Trophoblast cell (in vitro differentiated cells and primary cell): ENCODE measurements around the gene CADM1.

Experiments used
- DNase-seq, 2 donors: peaks; one replicate each; pipeline ENCODE4 v3.0.0-alpha.2; 2016
- H2AFZ ChIP-seq: 2 replicates; pipeline ENCODE4 v1.6.1; 2013; ENCODE audit warnings: low read length, moderate library complexity, mild to moderate bottlenecking; ENCODE audit not compliant: insufficient read depth, poor library complexity
- H2AK5ac ChIP-seq: 2 replicates; pipeline ENCODE4 v1.6.1; 2013; ENCODE audit warnings: mild to moderate bottlenecking, low read length
- H2BK120ac ChIP-seq: 2 replicates; pipeline ENCODE4 v1.6.1; 2013; ENCODE audit warnings: low read length, mild to moderate bottlenecking, moderate library complexity; ENCODE audit not compliant: insufficient read depth, poor library complexity
- H2BK12ac ChIP-seq: 2 replicates; pipeline ENCODE4 v1.6.1; 2013; ENCODE audit warnings: mild to moderate bottlenecking, low read length, moderate library complexity
- H2BK5ac ChIP-seq: 2 replicates; pipeline ENCODE4 v1.6.1; 2013; ENCODE audit warnings: low read length, low read depth, moderate library complexity, mild to moderate bottlenecking; ENCODE audit not compliant: poor library complexity
- H3K14ac ChIP-seq: 2 replicates; pipeline ENCODE4 v1.6.1; 2013; ENCODE audit warnings: mild to moderate bottlenecking, low read length
- H3K18ac ChIP-seq: 2 replicates; pipeline ENCODE4 v1.6.1; 2013; ENCODE audit warnings: mild to moderate bottlenecking, low read length
- H3K23ac ChIP-seq: 2 replicates; pipeline ENCODE4 v1.6.1; 2013; ENCODE audit warnings: low read length
- H3K27ac ChIP-seq: 2 replicates; pipeline ENCODE4 v1.5.1; 2013; ENCODE audit warnings: low read depth, mild to moderate bottlenecking, inconsistent platforms, low read length, moderate library complexity
- H3K27me3 ChIP-seq: 2 replicates; pipeline ENCODE4 v1.6.1; 2013; ENCODE audit warnings: inconsistent platforms, mild to moderate bottlenecking, low read length, moderate library complexity; ENCODE audit not compliant: insufficient read depth
- H3K36me3 ChIP-seq, 2 experiments: 1 replicate in 1 of 2; 2 replicates in 1 of 2; pipeline ENCODE4 v1.6.1; 2013; ENCODE audit warnings: low read length in 2 of 2, mild to moderate bottlenecking in 2 of 2, moderate library complexity in 1 of 2; ENCODE audit not compliant: insufficient read depth in 2 of 2, control insufficient read depth in 1 of 2
- H3K4ac ChIP-seq: 2 replicates; pipeline ENCODE4 v1.6.1; 2013; ENCODE audit warnings: low read depth, mild to moderate bottlenecking, low read length, moderate library complexity
- H3K4me1 ChIP-seq, 2 experiments: 1 replicate in 1 of 2; 2 replicates in 1 of 2; pipeline ENCODE4 v1.6.1; 2013; ENCODE audit warnings: low read length in 2 of 2, mild to moderate bottlenecking in 2 of 2, moderate library complexity in 1 of 2; ENCODE audit not compliant: insufficient read depth in 2 of 2, control insufficient read depth in 1 of 2
- H3K4me2 ChIP-seq: 2 replicates; pipeline ENCODE4 v1.6.1; 2013; ENCODE audit warnings: inconsistent platforms, mild to moderate bottlenecking, low read length, moderate library complexity
- H3K4me3 ChIP-seq: 2 replicates; pipeline ENCODE4 v1.5.1; 2013; ENCODE audit warnings: mild to moderate bottlenecking, low read depth, low read length, inconsistent platforms
- H3K79me1 ChIP-seq: one replicate; pipeline ENCODE4 v1.6.1; 2013; ENCODE audit warnings: low read length
- H3K79me2 ChIP-seq: 2 replicates; pipeline ENCODE4 v1.6.1; 2013; ENCODE audit warnings: low read length, mild to moderate bottlenecking; ENCODE audit not compliant: control insufficient read depth, insufficient read depth, poor library complexity
- H3K9ac ChIP-seq: 2 replicates; pipeline ENCODE4 v1.6.1; 2013; ENCODE audit warnings: mild to moderate bottlenecking, low read length
- H3K9me3 ChIP-seq: 2 replicates; pipeline ENCODE4 v1.6.1; 2013; ENCODE audit warnings: low read depth, mild to moderate bottlenecking, control low read depth, inconsistent platforms, low read length; ENCODE audit not compliant: insufficient read depth
- H4K12ac ChIP-seq: 2 replicates; pipeline ENCODE4 v1.6.1; 2013; ENCODE audit warnings: low read depth, mild to moderate bottlenecking, low read length, moderate library complexity
- H4K8ac ChIP-seq: 2 replicates; pipeline ENCODE4 v1.6.1; 2013; ENCODE audit warnings: low read depth, mild to moderate bottlenecking, low read length, moderate library complexity
- H4K91ac ChIP-seq: one replicate; pipeline ENCODE4 v1.6.1; 2013; ENCODE audit warnings: low read depth, mild to moderate bottlenecking, low read length, moderate library complexity
- WGBS: extraction: QIAGEN DNeasy Blood & Tissue Kit; methylation state at CpG from one replicate; pipeline ENCODE4 v1.1.7; 2013; ENCODE audit warnings: missing lambda C conversion rate; ENCODE audit not compliant: insufficient read length, insufficient coverage; ENCODE audit errors: extremely low coverage; 5-methylcytosine and 5-hydroxymethylcytosine counted together

The CADM1 gene

GRCh38 chr11:115502636-115503082, 1.6 kb downstream of the CADM1 start:
- Histone ChIP-seq H3K27ac (no peak overlapping the region), H3K14ac (peak overlapping the region; percentile 85), H4K91ac (no peak overlapping the region), H2BK12ac (no peak overlapping the region), H4K8ac (peak overlapping the region; percentile 43), H3K4me2 (peak overlapping the region; percentile 74), H3K9me3 (no peaks in the 10 kb centered on the region), H2BK120ac (peak overlapping the region; percentile 48), H3K4me3 (peak overlapping the region; percentile 77), H3K79me2 (peaks cover 15% of the 10 kb centered on the region), H2AFZ (no peak overlapping the region), H3K4me1 (peaks cover 6 to 9% of the 10 kb centered on the region in 2 experiments), H3K27me3 (no peaks in the 10 kb centered on the region), H2BK5ac (no peak overlapping the region), H3K36me3 (no peaks in the 10 kb centered on the region), H4K12ac (no peak overlapping the region), H3K4ac (peak overlapping the region; percentile 25), H3K23ac (no peak overlapping the region), H2AK5ac (no peak overlapping the region), H3K9ac (peak overlapping the region; percentile 23), H3K79me1 (peaks cover 9% of the 10 kb centered on the region), H3K18ac (peak overlapping the region; percentile 79)
- no peak for DNase-seq
- WGBS = no CpG with 5 or more reads among the region's 30 CpGs

- Histone ChIP-seq H3K27me3 (no peaks in the 10 kb centered on the region), H3K79me1 (peaks cover 9% of the 10 kb centered on the region), H3K9me3 (no peaks in the 10 kb centered on the region), H2BK120ac (no peak overlapping the region), H4K91ac (no peak overlapping the region), H2AK5ac (no peak overlapping the region), H3K36me3 (no peaks in the 10 kb centered on the region), H2BK12ac (no peak overlapping the region), H4K8ac (no peak overlapping the region), H2AFZ (no peak overlapping the region), H3K27ac (no peak overlapping the region), H4K12ac (no peak overlapping the region), H3K14ac (no peak overlapping the region), H3K4me2 (peak overlapping the region; percentile 74), H3K4me3 (no peak overlapping the region), H3K18ac (no peak overlapping the region), H3K4me1 (peaks cover 6 to 9% of the 10 kb centered on the region in 2 experiments), H3K23ac (peak overlapping the region; percentile 56), H3K9ac (no peak overlapping the region), H2BK5ac (no peak overlapping the region), H3K4ac (no peak overlapping the region), H3K79me2 (peaks cover 15% of the 10 kb centered on the region)
- peak in 1 of 2 donors; percentile 18 for DNase-seq
- WGBS = no CpG with 5 or more reads among the region's 22 CpGs
These were observed 2.2 kb downstream of the CADM1 start for GRCh38 chr11:115501893-115502589.

GRCh38 chr11:115501502-115501892, 2.7 kb downstream of the CADM1 start:
- Histone ChIP-seq H3K18ac (no peak overlapping the region), H4K12ac (no peak overlapping the region), H3K4me3 (no peak overlapping the region), H3K79me2 (peaks cover 15% of the 10 kb centered on the region), H3K9ac (no peak overlapping the region), H3K4ac (no peak overlapping the region), H3K23ac (no peak overlapping the region), H4K91ac (no peak overlapping the region), H2BK12ac (no peak overlapping the region), H2AK5ac (no peak overlapping the region), H2BK5ac (no peak overlapping the region), H2AFZ (no peak overlapping the region), H3K27me3 (no peaks in the 10 kb centered on the region), H2BK120ac (no peak overlapping the region), H3K4me2 (no peak overlapping the region), H3K79me1 (peaks cover 9% of the 10 kb centered on the region), H4K8ac (no peak overlapping the region), H3K9me3 (no peaks in the 10 kb centered on the region), H3K36me3 (no peaks in the 10 kb centered on the region), H3K4me1 (peaks cover 6 to 9% of the 10 kb centered on the region in 2 experiments), H3K14ac (no peak overlapping the region), H3K27ac (no peak overlapping the region)
- no CpG with 5 or more reads among the region's 8 CpGs for WGBS
- no peak for DNase-seq

GRCh38 chr11:115500547-115501501, 3.4 kb downstream of the CADM1 start:
- peaks cover 15% of the 10 kb centered on the region for H3K79me2 ChIP-seq
- no peak overlapping the region for H2AFZ ChIP-seq
- no peak overlapping the region for H4K8ac ChIP-seq
- H3K4me1 ChIP-seq = peaks cover 6 to 9% of the 10 kb centered on the region in 2 experiments
- H2BK5ac ChIP-seq = no peak overlapping the region
- no peaks in the 10 kb centered on the region for H3K36me3 ChIP-seq
- H4K91ac ChIP-seq = no peak overlapping the region
- no peak overlapping the region for H3K14ac ChIP-seq
- H3K27ac ChIP-seq = no peak overlapping the region
- no peaks in the 10 kb centered on the region for H3K27me3 ChIP-seq
- no peak overlapping the region for H4K12ac ChIP-seq
- H3K4me2 ChIP-seq = peak overlapping the region; percentile 24
- DNase-seq = no peak
- no peak overlapping the region for H2BK120ac ChIP-seq
- H3K4ac ChIP-seq = no peak overlapping the region
- no peak overlapping the region for H2AK5ac ChIP-seq
- H3K4me3 ChIP-seq = no peak overlapping the region
- no peaks in the 10 kb centered on the region for H3K9me3 ChIP-seq
- peaks cover 9% of the 10 kb centered on the region for H3K79me1 ChIP-seq
- no peak overlapping the region for H3K18ac ChIP-seq
- H3K23ac ChIP-seq = no peak overlapping the region
- H2BK12ac ChIP-seq = no peak overlapping the region
- H3K9ac ChIP-seq = no peak overlapping the region
- WGBS = no CpG with 5 or more reads among the region's 14 CpGs
